Activated CD8-positive, alpha-beta memory T cell treated with anti-CD3 and anti-CD28 coated beads, Interleukin-2, amount 50 U/mL, for 4 hours (primary cell): ENCODE data around the gene MACROD1.

Experiments
- DNase-seq: peaks from one replicate; pipeline ENCODE4 v3.0.0-alpha.2; 2020

Gene MACROD1

DNA sequence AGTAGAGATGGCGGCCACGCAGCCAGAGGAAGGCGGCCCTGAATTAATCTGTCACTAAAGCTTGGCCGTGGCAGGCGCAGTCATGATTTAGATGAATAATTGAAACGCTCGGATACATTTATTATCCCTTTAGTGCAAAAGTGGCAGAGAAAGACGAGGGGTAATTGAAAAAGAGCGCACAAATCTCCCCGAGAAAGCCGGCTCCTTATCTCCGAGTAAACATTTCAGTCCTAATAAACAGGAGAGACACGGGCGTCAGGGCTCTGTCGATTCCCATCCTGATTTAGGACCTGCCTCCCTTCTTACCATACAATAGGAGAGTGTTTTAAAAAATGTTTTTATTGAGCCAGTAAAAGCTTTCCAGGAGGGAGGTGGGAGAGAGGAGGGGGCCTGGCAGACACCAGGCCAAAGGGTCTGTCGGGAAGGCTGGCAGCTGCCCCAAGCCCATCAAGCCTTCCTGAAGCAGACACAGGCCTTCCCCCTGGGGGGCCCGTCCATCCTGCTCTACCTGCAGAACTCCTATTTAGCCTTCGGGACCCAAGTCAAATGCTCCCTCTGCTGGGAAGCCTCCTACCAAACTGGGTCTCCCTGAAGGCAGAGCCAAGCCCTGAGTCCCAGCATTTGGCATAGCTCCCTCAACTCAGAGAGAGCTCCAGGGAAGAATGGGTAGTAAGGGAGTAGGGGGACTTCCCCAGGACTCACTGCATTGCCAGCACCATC is 156.8 kb downstream of the MACROD1 start:
- DNase-seq, result no peak

DNA sequence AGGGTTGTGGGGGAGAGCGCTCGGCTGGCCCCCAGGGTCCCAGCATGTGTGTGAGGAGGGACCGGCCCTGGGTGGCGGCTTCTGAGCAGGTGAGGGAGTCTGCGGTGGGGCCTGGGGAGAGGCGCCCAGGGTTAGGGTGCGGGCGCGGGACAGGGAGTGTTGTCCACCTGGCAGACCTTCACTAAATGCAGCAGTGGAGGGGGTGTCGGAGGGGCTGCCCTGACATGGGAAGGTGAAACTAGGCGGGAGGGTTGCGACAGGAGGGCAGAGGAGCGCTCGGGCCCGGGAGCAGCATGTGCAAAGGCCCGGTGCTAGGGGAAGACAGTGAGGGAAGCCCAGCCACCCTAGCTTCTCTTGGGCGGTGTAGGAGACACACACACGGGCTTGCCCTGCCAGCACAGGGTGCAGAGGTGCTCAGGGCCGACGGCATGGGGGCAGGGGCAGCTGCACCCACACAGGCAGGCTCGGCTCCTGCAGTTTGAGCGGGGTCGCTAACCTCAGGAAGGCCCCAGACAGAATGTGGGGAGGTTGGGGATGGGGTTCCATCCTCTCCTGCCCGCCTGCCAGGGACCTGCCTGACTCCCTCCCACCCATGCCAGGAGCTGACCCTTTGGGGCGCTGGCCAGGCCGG is 157.5 kb downstream of the MACROD1 start:
- no peak for DNase-seq

DNA sequence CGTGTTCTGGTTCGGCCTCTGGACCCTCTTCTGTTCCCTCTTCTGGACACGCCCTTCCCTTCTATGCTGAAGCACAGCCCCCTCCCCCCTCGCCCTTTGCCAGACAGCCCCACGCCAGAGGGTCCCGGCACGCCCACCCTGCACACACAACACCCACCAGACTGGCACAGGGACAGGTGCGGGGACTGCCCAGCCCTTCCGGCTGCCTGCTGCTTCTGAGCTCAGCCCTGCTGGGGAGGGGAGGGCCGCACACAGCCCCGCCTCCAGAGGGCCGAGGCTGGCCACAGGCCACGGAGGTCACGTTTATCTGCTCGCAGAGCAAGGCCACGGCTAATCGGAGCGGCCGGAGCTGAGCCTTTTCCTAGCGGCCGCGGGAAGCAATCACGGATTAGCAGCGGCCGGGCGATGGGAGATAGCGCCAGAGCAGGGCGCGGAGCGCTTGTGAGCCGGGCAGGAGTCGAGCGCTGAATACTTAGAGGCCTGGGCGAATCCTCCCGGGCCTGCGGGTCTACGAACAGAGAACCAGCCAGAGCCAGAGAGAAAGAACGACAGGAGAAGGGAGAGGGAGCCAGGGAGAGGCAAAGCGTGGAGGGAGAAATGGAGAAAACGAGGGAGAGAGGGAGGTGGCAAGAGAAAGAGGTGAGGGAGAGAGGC is 158.2 kb downstream of the MACROD1 start:
- no peak for DNase-seq

DNA sequence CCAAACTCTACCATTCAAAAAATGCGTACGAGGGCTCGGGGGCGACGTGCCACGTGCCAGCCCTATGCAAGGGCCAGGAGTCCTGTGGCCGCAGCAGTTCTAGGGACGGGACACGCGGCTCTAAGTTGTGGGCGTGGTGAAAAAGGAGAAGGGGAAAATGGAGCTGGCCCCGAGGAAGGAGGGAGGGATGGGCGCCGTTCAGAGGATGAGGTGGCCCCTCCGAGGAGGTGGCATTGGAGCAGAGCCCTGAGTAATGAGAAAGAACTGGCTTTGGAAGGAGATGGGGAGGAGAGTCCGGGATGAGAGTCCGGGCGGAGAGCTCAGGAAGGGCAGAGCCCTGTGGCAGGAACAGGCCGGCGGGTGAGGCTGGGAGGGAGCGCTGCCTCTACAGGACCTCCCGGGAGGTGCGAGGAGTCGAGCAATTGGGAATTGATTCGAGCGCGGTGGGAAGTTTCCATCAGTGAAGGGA is 158.7 kb downstream of the MACROD1 start:
- DNase-seq, result no peak

DNA sequence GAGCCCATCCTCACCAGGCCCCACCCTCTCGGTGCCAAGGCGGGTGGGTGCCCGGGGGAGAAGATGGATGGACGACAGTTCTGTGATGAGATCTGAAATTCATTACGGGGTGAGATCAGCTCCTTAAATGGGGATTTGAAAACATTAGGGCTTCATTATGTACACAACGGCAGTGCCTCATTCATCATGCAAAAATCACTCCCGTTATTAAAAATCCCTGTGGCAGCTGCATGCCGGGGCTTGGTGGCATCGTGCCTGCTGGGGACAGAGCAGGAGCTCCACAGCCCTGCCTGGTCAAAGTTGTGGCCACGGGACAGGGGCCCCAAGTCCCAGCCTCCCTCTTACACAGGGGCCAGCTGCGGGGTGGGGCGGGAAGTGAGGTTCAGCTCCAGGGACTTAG is 159.5 kb downstream of the MACROD1 start:
- DNase-seq, result no peak

DNA sequence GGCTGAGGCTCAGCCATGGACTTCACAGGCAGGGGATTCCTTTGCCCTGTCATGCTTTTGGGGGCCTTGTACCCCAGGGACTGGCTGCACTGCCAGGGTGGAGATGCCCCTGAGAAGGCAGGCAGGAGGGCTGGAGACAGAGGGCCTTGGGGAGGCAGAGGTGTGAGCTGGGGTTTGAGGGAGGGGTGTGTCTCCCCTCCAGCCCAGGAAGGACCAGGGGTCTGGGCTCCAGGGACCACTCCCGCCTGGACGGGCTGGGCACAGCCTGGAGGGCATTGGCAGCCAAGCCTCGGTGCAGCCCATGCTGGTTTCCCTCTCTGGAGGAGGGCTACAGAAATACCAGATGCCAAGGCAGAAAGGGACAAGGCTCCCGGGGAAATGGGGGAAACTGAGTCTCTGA is 160.2 kb downstream of the MACROD1 start:
- DNase-seq, result no peak

DNA sequence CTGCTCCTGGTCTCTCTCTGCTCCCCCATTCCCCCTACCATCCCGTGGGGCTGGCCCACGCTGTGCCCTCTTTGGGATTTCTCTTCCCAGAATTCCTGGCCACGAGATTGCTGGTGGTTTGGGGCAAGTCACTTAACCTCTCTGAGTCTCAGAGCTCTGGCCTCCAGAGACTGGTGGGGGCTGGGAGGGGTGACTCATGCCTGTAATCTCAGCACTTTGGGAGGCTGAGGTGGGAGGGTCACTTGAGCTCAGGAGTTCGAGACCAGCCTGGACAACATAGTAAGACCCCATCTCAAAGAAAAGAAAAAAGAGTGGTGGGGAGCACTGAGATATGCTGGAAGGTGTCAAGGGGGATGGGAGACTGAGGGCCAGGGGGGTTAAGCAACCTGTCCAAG is 161.3 kb downstream of the MACROD1 start:
- no peak for DNase-seq

DNA sequence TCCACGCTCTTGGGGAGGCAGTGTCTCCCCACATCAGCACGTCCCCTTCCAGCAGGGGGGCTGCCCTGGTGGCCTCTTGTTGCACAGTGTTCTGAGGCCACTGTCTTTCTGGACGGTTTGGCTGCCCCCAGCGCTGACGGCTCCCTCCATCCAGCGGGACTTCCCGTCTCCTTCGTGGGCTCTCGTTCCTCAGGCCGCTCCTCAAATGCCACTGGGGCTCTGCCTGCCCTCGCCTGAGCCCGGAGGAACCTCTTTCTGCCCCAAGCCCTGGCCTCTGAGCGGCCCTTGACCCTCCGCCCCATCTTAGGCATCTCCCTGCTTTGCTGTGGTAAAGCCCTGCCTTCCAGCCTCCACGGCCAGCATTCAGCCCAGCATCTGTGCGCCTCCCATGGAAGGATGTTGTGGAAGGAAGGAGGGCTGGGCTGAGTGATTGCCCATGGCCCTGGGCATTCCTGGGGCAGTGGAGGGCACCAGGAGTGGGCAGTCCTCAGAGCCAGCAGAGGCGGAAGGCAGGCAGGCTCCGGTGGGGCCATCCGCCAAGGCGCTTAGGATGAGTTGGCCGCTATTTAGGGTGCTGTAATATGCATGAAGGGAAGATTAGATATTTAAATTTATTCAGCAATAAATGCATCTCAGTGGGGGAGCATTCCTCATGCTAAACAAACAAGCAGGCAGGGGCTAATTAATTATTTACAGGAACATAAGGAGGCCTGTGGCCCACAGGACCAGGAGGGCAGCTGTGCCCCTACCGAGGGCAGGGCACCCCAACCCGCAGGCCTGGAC is 161.9 kb downstream of the MACROD1 start:
- no peak for DNase-seq

DNA sequence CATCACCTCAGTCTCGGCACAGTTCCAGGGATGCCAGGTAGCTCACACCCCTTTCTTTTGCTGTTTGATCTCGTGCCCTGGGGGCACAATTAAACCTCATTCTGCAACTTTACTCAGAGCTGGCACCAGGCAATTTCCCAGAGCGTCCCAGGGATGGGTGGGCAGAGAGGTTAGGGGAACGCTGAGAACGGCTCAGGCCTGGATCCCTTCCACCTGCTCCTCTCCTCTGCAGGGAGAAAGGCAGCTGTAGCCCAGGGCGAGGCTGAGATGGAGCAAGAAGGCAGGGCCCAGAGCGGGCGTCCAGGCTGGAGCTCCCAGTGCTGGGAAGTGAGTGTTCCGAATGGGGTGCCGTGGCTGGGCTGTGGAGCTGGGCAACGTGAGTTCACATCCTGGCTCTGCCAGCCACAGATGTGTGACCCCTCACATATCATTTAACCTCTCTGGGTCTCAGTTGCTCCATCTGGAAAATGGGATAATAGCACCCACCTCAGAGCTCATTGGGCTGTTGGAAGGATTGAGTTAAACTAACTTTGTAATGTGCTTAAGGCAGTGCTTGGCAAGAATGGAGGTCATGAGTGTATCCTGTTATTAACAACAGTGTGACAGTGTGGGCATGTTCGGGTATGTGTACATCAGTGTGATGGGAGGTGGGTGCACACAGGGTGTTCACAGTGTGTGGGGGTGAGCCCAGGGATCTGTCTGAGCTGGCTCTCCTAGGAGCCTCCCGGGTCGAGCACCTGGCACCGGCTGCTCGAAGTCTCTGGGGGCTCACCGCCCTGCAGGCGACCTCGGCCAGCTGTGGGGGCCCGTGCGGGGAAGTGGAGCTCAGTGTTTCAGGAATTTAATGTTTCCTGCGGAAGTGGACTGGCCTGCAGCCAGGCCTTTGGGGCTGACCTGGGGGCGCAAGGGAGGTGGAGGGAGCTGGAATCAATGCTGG is 164.2 kb downstream of the MACROD1 start:
- DNase-seq, result no peak

DNA sequence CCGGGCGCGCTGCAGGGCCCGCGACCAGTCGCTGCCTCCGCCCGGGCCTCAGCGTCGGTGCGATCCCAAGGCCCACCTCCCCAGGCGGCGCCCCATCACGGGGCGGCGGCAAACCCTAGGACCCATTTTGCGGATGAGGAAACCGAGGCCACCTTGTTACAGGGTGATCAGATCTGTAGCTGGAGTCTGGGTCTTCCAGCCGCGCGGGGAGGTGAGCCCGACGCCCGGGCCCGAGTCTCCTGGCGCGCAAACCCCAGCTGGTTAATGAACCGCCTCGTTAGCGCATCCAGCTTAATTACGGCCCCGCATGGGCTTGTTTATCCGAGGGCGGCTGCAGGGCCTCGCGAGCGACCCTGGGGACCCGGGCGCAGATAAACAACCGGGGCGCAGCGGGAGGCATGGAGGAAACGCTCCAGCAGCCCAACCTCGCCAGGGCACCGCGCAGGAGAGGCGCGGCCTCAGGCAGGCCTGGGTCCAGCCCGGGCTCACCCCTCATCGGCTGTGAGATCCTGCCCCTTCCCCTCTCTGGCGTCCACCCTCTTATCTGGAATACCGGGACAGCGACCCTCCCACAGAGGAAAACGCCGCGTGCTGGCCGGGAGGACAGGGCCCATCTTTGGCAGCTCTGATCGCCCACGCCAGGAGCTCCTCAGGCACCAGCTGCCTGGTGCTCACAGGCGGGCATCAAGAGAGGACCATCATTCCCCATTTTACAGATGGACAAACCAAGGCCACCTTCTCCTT is 165.0 kb downstream of the MACROD1 start:
- DNase-seq, result no peak

DNA sequence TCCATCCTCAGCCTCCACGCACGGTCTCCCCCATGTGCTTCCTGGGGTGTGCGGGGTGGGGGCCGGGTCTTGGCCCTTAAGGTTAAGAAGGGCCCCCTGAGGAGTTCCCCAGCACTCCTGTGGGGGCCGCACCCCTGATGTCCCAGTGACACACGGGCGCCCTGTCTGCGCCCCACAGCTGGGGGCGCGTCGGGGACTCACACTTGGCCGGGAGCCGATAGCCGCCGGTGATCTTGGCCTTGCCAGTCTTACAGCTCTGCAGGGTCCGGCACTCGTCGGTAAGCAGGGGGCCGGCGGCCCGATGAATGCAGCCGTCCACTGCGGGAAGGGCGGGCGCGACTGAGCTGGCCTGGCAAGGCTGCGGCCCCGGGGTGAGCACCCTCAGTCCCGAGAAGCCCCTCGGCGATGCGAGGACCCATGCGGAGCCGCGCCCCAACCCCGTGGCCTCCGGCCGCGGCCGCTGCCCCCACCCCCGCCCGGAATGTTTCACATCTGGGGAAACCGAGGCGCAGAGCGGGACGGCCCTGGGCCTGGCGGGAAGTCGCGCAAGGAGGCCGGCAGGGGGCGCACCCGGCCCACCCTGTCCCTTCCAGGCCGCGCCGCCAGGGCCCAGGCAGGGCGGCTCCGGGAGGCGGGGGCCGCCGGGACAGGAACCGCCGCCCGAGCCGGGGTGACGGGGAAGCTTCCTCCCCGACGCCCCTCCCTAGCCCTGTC is 165.7 kb downstream of the MACROD1 start:
- DNase-seq, result peak; percentile 73

DNA sequence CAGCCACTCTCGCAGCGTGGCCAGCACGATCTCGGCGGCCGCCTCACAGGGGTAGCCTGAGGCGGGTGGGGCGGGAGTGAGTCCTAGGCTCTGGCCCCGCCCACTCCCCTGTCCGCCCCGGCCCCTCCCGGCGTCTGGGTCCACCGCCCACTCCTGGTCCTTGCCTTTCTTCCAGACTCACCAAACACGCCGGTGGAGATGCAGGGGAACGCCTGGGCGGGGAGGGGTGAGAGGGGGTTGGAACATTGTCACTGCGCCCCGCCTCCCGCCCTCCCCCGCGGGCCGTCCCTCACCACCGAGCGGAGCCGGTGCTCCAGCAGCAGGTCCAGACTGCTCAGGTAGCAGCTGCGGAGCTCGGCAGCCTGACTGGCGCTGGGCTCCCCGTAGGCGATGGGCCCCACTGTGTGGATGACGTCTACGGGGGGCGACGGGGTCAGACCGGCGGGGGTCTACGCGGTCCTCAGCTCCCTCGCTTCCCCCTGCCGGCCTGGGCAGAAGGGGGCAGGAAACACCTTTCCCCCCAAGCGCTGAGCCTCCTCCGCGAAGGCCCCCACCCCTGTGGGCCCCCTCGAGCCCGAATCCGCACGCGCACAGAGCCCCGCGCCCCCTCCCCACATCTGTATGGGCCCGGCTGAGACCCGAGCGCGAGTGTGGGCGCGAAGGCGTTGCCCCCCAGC is 166.4 kb downstream of the MACROD1 start:
- peak; percentile 71 for DNase-seq

DNA sequence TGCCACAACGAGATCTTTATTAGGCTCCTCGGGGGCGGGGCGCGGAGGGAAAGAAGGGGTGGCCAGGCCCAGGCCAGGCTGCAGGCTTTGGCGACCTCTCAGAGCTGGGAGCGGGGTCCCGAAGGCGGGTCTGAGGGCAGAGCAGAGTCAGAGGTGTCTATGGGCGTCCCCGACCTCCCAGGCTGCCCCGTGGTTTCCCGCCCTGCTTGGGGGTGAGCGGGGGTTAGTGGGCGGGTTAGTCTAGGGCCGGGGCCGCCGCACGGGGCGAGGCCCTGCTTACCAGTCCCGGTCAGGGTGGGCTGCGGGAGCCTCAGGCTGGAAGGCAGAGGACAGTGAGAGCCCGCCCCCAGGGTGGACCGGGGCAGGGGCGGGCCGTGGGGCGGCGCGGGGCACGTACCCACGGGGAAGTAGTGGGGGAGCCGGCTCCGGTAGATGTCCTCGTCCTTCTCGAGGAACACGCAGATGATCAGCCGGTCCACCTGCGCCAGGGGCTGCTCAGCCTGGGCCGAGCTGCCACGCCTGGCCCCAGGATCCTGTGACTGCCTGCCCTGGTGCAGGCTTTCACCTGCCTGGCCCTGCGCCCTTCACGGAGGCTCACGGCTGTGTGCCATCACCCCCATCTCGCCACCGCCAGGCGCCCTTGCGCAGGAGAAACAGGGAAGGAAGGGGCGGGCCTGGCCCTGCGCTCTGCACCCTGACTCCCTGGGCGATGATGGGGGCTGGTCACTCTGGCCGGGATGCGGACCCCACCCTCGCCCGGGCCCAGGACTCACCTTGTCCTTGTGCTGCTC is 167.2 kb downstream of the MACROD1 start:
- no peak for DNase-seq

DNA sequence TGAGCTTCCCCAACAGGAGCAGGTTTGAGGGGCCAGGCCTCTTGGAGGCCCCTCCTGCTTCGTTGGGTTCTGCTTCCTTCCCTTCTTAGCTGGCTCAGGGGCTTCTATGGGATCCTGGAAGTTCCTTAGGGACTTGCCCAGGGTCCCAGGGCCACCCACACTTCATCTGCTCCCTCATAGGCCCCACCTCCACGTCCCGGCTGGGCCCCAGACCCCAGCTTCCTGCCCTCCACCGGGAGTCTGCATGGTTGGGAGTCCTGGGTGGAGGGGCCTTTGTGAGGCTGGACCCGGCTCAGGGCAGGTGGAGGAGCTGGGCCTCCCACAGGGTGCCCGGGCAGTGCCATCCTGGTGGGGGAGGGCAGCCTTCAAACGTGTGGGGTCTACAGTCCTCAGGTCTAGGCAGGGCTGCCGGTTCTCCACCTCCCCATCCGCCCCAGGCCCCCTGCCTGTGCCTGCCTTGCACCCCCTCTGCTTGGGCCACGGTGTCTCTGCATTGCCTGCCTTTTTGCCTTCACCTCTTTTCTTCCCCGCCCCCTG is 168.0 kb downstream of the MACROD1 start:
- no peak for DNase-seq

DNA sequence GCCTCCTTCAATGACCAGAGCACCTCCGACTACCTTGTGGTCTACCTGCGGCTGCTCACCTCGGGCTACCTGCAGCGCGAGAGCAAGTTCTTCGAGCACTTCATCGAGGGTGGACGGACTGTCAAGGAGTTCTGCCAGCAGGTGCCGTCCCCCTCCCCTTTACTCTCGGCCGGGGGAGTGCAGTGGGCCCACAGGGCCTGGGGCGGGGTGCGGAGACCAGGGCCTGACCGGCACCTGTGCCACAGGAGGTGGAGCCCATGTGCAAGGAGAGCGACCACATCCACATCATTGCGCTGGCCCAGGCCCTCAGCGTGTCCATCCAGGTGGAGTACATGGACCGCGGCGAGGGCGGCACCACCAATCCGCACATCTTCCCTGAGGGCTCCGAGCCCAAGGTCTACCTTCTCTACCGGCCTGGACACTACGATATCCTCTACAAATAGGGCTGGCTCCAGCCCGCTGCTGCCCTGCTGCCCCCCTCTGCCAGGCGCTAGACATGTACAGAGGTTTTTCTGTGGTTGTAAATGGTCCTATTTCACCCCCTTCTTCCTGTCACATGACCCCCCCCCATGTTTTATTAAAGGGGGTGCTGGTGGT is 168.7 kb downstream of the MACROD1 start:
- no peak for DNase-seq

DNA sequence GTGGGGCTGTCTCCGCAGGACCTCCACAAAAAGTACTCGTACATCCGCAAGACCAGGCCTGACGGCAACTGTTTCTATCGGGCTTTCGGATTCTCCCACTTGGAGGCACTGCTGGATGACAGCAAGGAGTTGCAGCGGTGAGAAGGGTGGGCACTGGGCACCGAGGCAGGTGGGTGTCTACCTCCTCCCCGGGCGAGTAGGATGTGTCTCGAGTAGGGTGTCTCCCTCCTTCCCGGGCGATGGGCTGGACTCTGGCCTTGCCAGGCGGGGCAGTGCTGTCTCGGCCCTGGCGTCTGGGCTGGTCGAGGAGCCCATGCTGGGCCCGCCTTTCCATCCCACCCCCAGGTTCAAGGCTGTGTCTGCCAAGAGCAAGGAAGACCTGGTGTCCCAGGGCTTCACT is 169.4 kb downstream of the MACROD1 start:
- no peak for DNase-seq

DNA sequence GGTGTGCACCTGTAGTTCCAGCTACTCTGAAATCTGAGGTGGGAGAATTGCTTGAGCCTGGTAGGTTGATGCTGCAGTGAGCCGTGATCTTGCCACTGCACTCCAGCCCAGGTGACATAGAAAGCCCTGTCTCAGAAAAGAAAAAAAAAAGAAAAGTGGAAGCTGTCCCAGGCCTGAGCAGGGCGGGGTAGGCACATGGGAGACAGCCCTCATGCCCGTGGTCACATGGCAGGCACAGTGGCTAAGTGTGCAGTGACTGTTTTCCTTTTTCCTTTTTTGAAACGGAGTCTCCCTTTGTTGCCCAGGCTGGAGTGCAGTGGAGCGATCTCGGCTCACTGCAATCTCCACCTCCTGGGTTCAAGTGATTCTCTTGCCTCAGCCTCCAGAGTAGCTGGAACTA is 171.9 kb downstream of the MACROD1 start:
- no peak for DNase-seq

DNA sequence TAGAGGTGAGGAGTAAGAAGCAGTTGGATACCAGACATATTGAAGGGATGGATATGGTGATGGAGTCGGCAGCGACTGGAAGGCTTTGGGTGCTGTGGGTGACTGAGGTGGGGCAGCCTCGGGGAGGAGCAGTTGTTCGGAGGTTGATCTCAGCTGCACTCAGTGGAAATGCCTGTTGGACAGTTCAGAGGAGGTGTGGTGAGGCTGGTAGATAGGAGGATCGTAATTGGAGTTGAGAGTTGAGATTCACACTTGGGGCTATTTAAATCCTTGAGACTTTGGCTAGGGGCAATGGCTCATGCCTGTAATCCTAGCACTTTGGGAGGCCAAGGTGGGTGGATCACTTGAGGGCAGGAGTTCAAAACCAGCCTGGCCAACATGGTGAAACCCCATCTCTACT is 172.8 kb downstream of the MACROD1 start:
- DNase-seq, result no peak

DNA sequence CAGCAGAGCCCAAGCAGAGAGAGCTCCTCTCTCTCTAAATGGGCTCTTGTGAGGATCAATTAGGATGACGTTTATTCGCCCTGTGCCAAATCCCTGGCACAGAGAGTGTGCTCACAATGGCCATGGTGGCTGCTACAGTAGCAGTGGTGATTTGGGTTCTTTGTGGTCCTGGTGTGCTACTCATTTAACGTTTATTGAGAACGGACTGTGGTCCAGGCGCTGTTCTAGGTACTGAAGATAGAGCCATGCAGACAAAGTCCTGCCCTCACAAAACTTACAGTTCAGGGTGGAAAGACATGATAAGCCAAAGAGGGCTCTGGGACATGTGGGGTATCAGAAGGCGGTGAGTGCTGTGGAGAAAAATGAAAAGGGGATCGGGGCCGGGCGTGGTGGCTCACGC is 174.4 kb downstream of the MACROD1 start:
- DNase-seq, result no peak
